AG09319 (cell line): ENCODE measurements around the gene CHIA.

Source experiments
- DNase-seq: peaks from one replicate; pipeline ENCODE4 v3.0.0-alpha.2; 2010; ENCODE audit warnings: low read depth; ENCODE audit errors: extremely low read depth
- CTCF ChIP-seq: IDR thresholded peaks from 2 replicates; pipeline ENCODE4 v1.5.1; 2011; ENCODE audit warnings: low read depth, mild to moderate bottlenecking, inconsistent platforms, low read length, moderate library complexity

The CHIA gene

GRCh38 chr1:111274653-111275052 is 16.0 kb upstream of the CHIA start:
- no peak for DNase-seq

GRCh38 chr1:111275079-111275478 is 15.6 kb upstream of the CHIA start:
- peak; percentile 83 for DNase-seq
- TF ChIP-seq CTCF, result no peak

More at GRCh38 chr1:111274653-111275052, 16.0 kb upstream of the CHIA start:
- TF ChIP-seq CTCF, result no peak

DNA sequence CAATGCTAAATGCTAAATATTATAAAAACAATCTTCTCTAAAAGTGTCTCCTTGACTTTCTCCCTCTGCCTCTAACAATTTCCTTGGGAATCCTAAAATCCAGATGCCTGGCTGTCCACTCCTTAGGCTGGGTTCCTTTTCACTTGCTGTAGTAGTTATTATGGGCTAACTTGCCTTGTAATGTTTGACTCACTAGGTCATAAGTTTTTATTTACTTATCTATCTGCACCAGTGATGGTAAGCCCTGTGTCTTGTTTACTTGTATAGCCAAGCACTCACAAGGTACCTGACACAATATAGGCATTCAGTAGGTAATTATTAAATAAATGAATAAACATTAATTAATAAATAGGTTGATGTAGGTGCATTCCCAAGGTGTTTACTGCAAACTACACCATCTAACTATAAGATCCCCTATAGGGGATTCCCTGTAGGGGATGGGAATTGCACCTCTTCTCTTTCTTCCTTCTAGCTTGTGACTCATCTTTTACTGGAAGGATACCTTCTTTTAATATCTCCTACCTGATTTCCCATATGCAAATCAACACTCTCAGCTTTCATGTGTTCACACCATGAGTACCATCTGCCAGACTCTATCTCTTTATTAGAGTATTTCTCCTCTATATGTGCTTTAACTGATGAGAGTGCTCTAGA is 14.7 kb upstream of the CHIA start:
- no peak for DNase-seq
- TF ChIP-seq CTCF, result no peak

- TF ChIP-seq CTCF, result no peak
- DNase-seq, result no peak
These were observed 11.5 kb upstream of the CHIA start for GRCh38 chr1:111279144-111279543.

DNA sequence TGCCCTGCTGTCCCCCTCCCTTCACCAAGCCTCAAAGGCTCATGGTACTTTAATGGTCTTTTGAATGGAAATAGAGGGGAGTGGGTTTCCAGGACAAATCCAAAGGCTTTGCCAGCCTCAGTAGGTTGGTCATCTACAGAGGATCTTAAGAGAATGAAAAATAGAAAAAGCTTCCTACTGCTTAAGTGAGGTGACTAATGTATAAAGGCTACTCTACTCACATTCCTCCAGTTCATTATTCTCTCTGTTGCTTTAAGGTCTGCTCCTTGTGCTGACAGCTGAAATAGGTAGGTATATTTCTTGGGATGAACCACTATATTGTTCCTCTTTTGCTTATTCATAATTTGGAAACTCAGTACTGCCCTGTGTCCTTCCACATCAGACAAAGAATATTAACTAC is 10.4 kb upstream of the CHIA start:
- TF ChIP-seq CTCF, result no peak
- no peak for DNase-seq

DNA sequence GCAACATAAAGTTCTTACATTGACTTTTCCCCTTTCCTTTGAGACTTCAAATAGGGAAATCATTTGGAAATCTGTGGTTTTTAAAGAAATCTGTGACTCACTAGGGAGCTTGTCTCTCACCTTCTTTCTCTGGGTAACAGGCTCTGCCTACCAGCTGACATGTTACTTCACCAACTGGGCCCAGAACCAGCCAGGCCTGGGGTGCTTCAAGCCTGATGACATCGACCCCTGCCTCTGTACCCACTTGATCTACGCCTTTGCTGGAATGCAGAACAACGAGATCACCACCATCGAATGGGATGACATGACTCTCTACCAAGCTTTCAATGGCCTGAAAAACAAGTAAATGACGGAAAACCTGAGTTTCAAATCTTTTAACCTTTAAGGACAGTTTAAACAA is 9.2 kb upstream of the CHIA start:
- no peak for DNase-seq

GRCh38 chr1:111283838-111284237 is 6.8 kb upstream of the CHIA start:
- no peak for DNase-seq
- TF ChIP-seq CTCF, result no peak

More for the DNA sequence above, 9.2 kb upstream of the CHIA start:
- TF ChIP-seq CTCF, result no peak
